Liver (tissue), 3 donors: Measurements from ENCODE around the gene SHB.

Source experiments
- CTCF ChIP-seq: fragments of 150-350 bp; IDR thresholded peaks from 2 replicates; pipeline ENCODE4 v1.5.1; 2017; ENCODE audit warnings: improper control_type of control experiment, low read depth, low read length; ENCODE audit not compliant: missing input control
- EGR1 ChIP-seq, 2 donors: IDR thresholded peaks; 2 replicates each; pipeline ENCODE4 v1.6.1; 2016 to 2018; ENCODE audit warnings: antibody characterized with exemption in 2 of 2, low read depth in 2 of 2
- FOXA1 ChIP-seq: IDR thresholded peaks from 2 replicates; pipeline ENCODE4 v1.6.1; 2016; ENCODE audit warnings: antibody characterized with exemption
- GABPA ChIP-seq, 2 donors: IDR thresholded peaks in 1 of 2; conservative IDR thresholded peaks in 1 of 2; 2 replicates each; pipeline ENCODE4 v1.6.1; 2016; ENCODE audit warnings: antibody characterized with exemption in 2 of 2, mild to moderate bottlenecking in 1 of 2, moderate library complexity in 1 of 2
- HNF4A ChIP-seq, 2 donors: conservative IDR thresholded peaks; 2 replicates each; pipeline ENCODE4 v1.6.1; 2016; ENCODE audit warnings: antibody characterized with exemption in 2 of 2, mild to moderate bottlenecking in 2 of 2
- JUND ChIP-seq, 2 donors: IDR thresholded peaks; 2 replicates each; pipeline ENCODE4 v1.6.1; 2016; ENCODE audit warnings: antibody characterized with exemption in 2 of 2
- MAX ChIP-seq: IDR thresholded peaks from 2 replicates; pipeline ENCODE4 v1.6.1; 2016; ENCODE audit warnings: antibody characterized with exemption
- RAD21 ChIP-seq, 2 donors: IDR thresholded peaks; 2 replicates each; pipeline ENCODE4 v1.6.1; 2016; ENCODE audit warnings: antibody characterized with exemption in 2 of 2, mild to moderate bottlenecking in 2 of 2
- TAF1 ChIP-seq: conservative IDR thresholded peaks from 2 replicates; pipeline ENCODE4 v1.6.1; 2016; ENCODE audit warnings: antibody characterized with exemption, mild to moderate bottlenecking
- YY1 ChIP-seq: IDR thresholded peaks from 2 replicates; pipeline ENCODE4 v1.6.1; 2016; ENCODE audit warnings: antibody characterized with exemption, mild to moderate bottlenecking
- ZBTB33 ChIP-seq: IDR thresholded peaks from 2 replicates; pipeline ENCODE4 v1.6.1; 2016; ENCODE audit warnings: antibody characterized with exemption
- TF ChIP-seq, protein P1 (sequence below): IDR thresholded peaks from 2 replicates; pipeline ENCODE4 v1.6.1; 2016; ENCODE audit warnings: antibody characterized with exemption, mild to moderate bottlenecking
- TF ChIP-seq, protein P2 (sequence below): IDR thresholded peaks from 2 replicates; pipeline ENCODE4 v1.6.1; 2016; ENCODE audit warnings: antibody characterized with exemption
- donor health status: healthy.
- donor health status: healthy.

- no peak for TF ChIP-seq EGR1 (IDR thresholded peaks at IDR 0.05; ENCODE audit: low read depth in 2 of 2)
- no peak for TF ChIP-seq CTCF
- TF ChIP-seq YY1, result no peak
- TF ChIP-seq HNF4A (conservative IDR thresholded peaks at IDR 0.05), result no peak
- TF ChIP-seq, protein P1, sequence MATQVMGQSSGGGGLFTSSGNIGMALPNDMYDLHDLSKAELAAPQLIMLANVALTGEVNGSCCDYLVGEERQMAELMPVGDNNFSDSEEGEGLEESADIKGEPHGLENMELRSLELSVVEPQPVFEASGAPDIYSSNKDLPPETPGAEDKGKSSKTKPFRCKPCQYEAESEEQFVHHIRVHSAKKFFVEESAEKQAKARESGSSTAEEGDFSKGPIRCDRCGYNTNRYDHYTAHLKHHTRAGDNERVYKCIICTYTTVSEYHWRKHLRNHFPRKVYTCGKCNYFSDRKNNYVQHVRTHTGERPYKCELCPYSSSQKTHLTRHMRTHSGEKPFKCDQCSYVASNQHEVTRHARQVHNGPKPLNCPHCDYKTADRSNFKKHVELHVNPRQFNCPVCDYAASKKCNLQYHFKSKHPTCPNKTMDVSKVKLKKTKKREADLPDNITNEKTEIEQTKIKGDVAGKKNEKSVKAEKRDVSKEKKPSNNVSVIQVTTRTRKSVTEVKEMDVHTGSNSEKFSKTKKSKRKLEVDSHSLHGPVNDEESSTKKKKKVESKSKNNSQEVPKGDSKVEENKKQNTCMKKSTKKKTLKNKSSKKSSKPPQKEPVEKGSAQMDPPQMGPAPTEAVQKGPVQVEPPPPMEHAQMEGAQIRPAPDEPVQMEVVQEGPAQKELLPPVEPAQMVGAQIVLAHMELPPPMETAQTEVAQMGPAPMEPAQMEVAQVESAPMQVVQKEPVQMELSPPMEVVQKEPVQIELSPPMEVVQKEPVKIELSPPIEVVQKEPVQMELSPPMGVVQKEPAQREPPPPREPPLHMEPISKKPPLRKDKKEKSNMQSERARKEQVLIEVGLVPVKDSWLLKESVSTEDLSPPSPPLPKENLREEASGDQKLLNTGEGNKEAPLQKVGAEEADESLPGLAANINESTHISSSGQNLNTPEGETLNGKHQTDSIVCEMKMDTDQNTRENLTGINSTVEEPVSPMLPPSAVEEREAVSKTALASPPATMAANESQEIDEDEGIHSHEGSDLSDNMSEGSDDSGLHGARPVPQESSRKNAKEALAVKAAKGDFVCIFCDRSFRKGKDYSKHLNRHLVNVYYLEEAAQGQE, result no peak
- TF ChIP-seq ZBTB33, result no peak
- TF ChIP-seq FOXA1, result no peak
- no peak for TF ChIP-seq JUND (IDR thresholded peaks at IDR 0.05)
- TF ChIP-seq MAX, result no peak
- TF ChIP-seq GABPA (IDR thresholded peaks at IDR 0.05 in 1 of 2, conservative IDR thresholded peaks at IDR 0.05 in 1 of 2), result no peak
- no peak for TF ChIP-seq RAD21 (IDR thresholded peaks at IDR 0.05)
- TF ChIP-seq, protein P2, sequence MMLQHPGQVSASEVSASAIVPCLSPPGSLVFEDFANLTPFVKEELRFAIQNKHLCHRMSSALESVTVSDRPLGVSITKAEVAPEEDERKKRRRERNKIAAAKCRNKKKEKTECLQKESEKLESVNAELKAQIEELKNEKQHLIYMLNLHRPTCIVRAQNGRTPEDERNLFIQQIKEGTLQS, result no peak
- TF ChIP-seq TAF1, result no peak
These were observed 133.9 kb downstream of the SHB start for GRCh38 chr9:37935096-37935495.
